ENCODE results near the gene CALN1.

The CALN1 gene

DNA sequence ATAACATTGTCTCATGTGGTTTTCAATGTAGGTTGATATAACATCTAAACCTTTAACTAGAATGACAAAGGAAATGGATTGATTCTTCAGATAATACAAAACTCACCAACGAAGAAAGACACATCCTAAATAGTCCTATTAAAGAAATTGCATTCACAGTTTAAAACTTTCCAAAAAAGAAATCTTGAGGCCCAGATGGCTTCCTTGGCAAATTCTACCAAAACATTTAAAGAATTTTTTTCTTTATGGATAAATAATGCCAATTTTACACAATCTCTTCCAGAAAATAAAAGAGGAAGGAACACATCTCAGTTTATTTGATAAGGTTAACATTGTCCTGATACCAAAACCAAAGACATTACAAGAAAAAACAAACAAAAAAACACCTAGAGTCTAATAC lies 349.5 kb downstream of the CALN1 start:
- no peak for DNase-seq (ENCODE audit: low read depth, low spot score)
- no peak overlapping the region for H3K27ac ChIP-seq

DNA sequence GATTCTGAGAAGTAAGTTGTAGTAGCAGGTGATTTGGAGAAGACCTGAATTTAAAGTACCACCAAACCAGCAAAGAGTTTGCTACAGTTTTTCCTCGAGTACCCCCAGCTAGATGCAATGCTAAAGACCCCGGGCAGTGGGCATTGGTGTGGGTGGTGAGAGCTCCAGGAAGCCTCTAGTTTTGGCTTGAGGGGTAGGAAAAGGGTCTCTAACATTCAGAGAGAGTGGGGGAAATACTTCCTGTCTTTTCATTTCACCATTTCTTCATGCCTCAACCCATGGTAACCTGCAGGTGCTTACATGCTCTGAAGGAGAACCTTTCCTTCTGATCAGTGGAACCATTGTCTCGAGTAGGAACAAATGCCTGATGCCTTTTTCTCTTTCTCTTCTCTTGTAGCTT lies 352.2 kb downstream of the CALN1 start:
- DNase-seq (ENCODE audit: low read depth, low spot score), result no peak
- no peak overlapping the region for H3K27ac ChIP-seq

DNA sequence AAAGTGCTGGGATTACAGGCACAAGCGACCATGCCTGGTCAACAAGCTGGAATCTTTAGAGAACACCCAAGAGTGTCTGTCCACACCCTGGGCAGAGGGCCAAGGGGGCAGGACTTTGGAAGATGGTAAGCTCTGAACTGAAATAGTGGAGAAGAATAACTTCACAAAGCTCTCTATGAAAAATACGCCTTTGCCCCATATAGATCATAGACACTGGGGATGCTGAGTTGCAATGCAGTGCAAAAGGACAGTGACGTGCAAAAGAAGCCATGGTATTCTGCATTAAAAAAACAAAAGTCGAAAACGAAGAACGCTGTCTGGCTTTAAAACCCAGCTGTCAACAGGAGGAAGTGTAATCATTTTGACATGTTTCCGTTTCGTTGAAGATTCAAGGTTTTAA lies 353.6 kb downstream of the CALN1 start:
- H3K27ac ChIP-seq, result no peak overlapping the region
- no peak for DNase-seq (ENCODE audit: low read depth, low spot score)

DNA sequence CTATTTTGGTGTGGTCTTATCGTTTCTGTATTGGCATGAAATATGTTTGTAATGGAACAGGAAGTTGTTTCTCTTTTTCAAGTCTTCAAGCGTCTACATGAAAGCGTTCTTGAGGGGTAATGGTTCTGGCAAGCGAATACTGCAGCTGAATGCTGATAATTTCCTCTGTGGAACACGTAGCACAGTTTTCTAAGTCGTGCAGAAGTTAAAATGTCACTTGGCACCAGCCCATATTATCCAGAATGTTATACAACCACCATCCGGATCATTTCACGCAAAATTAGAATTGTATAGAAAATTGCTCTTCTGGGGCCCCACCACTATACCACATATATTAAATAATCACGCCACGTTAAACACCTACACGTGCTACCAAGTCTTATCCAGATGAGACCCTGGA lies 354.3 kb downstream of the CALN1 start:
- no peak for DNase-seq (ENCODE audit: low read depth, low spot score)
- no peak overlapping the region for H3K27ac ChIP-seq

DNA sequence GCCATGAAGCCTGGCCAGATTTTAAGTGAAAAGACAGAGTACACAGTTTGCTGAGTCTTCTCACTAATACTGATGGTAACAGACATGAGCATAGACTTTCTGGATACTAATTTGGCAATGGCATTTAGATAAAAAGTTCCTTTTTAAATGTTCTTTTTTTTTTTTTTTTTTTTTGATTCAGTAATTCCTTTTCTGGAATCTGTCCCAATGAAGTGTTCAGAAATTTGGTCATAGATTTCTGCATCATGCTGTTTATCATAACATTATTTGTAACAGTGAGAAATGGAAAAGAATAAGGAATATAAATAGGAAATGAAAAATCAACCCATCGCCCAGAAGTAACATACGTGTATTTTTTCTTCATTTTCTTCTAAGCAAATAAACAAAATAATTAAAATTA lies 354.9 kb downstream of the CALN1 start:
- H3K27ac ChIP-seq, result no peak overlapping the region
- no peak for DNase-seq (ENCODE audit: low read depth, low spot score)

DNA sequence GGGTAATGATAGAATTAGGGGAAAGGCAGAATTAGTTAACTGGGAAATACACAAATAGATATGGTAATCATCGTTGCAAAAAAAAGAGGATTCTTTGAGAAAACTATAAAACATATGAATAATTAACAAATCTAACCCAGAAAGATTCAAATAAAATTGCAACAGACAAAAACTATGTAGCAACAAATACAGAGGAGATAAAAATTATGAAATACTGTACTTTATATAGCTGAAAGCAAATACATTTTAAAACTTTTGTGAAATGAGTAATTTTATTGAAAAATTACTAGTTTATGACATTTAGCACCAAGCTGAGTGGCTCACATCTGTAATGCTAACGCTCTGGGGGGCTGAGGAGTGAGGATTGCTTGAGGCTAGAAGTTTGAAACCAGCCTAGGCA lies 356.7 kb downstream of the CALN1 start:
- DNase-seq (ENCODE audit: low read depth, low spot score), result no peak
- no peak overlapping the region for H3K27ac ChIP-seq

DNA sequence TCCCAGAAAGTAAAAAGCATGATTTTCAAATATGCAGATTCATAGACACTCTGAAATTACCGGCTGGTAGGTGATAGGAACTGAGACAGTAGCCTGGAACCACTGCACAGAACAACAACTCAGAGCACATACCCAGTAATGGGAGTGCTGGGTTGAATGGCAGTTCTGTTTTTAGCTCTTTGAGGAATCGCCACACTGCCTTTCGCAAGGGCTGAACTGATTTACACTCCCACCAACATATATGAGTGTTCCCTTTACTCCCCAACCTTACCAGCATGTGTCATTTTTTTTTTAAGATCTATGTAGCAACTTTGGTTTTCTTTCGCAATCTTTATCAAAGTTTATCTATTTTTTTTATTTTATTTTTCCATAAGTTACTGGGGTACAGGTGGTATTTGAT lies 358.8 kb downstream of the CALN1 start:
- no peak for DNase-seq (ENCODE audit: low read depth, low spot score)
- H3K27ac ChIP-seq, result no peak overlapping the region

DNA sequence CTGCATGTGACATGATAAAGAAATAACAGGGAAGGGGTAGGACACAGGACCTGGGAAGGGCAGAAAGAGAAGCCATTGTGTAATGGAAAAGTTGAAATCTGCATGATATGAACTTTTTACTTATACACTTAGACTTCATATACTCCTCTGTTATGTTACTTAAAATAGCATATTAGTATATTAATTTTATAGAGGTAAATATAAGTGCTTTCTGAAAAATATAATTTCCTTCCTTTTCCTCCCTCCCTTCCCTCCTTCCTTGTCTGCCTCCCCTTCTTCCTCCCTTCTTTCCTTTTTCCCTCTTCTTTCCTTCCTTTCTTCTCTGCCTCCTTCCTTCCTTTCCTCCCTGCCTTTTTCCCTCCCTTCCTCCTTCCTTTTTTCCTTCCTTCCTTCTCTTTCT lies 363.7 kb downstream of the CALN1 start:
- DNase-seq (ENCODE audit: low read depth, low spot score), result no peak
- no peak overlapping the region for H3K27ac ChIP-seq

DNA sequence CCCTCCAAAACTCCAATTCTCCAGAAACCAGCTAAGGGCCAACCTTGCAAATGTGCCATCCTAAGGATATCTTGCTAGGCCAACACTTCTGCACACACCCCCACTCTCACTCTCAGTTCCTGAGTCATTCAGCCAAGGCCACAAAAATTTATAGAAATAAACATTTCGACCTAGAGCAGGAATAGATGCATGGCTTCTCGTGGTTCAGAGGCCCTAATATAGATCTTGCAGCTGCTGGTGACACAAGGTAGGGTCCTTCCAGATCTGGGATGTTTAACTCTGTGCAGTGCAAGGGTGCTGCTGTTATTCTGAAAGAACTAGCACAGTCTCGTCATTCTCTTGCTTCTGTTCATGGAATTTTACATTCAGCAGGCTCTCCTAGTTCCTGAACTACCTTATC lies 369.3 kb downstream of the CALN1 start:
- DNase-seq (ENCODE audit: low read depth, low spot score), result no peak
- H3K27ac ChIP-seq, result no peak overlapping the region

DNA sequence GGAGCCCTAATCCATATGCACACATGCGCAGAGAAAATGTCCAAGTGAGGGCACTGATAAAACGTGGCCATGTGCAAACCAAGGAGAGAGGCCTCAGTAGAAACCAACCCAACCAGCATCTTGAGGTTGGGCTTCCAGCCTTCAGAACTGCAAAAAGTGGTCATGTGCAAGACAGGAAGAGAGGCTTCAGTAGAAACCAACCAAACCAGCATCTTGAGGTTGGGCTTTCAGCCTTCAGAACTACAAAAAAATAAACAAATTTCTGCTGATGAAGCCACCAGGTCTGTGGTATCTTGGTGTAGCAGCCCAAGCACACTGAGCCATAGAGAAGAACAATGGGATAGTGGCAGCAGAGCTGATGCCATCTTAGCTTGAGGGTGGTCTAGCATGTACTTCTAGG lies 371.5 kb downstream of the CALN1 start:
- DNase-seq (ENCODE audit: low read depth, low spot score), result no peak
- H3K27ac ChIP-seq, result no peak overlapping the region

DNA sequence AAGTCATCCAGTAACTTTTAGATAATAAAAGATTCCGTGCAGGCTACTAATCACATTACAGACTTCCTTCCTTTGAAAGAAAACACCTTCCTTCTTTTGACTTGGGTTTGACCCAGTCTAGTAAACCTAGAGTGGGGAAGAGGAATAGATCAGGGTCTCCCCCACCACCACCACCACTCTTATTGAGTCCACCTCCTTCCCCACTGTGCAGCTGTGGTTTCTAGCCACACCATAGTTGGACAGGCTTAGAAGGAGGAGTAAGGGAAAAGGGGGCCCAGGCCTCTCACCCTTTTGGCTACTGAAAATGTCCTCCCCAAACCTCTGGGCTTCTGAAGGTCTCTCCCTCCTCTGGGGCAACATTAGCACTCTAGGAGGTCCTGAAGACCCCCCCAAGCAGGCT lies 372.7 kb downstream of the CALN1 start:
- H3K27ac ChIP-seq, result no peak overlapping the region
- no peak for DNase-seq (ENCODE audit: low read depth, low spot score)

DNA sequence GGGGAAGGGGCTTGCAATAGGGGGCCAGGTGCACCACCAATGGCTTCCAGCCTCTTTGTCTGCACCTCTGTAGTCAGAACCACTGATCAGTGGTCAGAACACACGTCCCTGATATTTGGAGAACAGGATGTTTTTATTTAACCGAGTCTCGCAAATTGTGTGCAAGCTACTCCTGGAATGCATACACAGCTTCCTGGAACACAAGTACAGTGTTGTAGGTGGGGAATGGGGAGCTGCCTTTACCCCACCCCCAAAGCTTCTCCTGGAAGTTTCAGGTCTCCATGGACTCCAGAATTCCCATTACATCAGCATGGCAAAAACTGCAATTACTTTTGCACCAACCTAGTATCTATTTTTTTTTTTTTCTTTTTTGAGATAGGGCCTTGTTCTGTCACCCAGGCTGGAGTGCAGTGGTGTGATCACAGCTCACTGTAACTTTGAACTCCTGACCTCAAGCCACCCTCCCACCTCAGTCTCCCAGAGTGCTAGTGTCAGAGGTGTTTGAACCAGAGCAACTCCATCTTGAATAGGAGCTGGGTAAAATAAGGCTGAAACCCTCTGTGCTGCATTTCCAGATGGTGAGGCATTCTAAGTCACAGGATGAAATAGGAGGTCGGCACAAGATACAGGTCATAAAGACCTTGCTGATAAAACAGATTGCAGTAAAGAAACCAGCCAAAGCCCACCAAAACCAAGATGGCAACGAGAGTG lies 374.0 kb downstream of the CALN1 start:
- DNase-seq (ENCODE audit: low read depth, low spot score), result no peak
- H3K27ac ChIP-seq, result no peak overlapping the region

DNA sequence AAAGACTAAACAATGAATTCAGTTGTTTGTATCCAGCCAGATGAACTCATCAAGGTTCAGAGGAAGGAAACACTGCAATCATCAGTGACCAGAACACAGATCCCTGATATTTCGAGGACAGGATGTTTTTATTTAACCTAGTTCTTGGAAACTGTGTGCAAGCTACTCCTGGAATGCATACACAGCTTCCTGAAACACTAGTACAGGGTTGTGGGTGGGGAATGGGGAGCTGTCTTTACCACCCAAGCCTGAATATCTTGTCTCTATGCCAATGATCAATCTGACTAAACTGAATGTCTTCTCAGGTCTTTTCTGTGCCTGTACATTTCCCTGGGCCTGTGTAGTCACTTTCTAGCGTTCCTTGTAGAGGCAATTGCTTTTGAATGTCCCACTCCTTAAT lies 374.6 kb downstream of the CALN1 start:
- no peak overlapping the region for H3K27ac ChIP-seq
- no peak for DNase-seq (ENCODE audit: low read depth, low spot score)

DNA sequence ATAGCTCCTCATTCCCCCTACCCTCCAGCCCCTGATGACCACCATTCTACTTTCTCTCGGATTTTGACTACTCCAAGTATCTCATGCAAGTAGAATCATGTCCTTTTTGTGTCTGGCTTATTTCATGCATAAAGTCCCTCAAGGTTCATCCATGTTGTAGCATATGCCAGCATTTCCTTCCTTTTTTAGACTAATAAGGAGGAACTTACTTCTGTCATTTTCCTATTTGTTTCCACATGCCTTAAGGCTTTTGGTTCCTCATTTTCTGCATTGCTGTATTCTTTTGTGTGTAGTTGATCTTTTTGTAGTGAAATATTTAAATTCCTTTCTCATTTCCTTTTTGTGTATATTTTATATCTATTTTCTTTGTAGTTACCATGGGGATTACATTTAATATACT lies 376.9 kb downstream of the CALN1 start:
- no peak overlapping the region for H3K27ac ChIP-seq
- DNase-seq (ENCODE audit: low read depth, low spot score), result no peak

DNA sequence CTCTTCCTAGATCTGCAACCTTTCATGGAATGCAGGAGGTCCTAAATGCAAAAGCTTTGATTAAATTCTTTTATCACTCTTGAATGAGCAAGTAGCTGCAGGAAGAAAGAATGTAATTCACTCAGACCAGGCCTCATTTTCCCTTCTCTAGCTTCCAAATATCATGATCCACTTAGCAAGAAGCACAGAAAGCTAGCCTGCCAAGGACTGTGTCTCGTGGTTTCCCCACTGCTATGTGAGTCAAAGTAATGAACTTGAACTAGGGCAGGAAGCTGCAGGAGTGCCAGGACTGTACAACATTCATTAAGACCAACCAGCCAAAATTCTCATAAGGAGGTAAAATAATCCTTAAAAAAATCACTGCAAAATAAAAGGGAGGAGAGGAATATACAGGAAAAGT lies 379.2 kb downstream of the CALN1 start:
- DNase-seq (ENCODE audit: low read depth, low spot score), result no peak
- no peak overlapping the region for H3K27ac ChIP-seq

DNA sequence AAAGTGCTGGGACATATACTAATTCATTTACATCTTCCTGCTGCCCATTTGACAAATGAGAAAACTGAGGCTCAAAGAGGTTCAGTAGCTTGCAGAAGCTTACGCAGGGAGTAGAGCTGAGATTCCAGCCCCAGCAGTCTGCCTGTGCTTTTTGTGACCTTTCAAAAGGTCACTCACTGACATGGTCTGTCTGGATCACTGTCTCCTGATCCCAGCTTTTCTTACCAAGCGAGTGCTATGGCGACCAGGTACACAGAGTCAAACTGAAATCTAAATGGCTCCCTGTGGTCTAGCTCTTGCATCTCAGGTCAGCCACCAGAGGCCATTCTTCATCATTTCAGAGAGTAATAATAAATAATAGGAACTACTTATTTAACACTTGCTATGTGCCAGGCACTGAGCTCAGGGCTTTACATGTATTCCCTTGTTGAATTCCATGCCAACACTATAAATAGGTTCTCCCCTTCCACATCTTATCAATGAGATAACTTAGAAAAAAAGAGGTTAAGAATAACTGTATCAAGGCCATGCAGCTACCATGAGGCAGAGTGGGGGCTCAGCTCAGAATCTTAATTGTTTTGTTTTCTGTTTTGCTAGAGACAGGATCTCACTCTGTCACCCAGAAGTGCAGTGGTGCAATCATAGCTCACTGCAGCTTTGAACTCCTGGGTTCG lies 381.0 kb downstream of the CALN1 start:
- DNase-seq (ENCODE audit: low read depth, low spot score), result no peak
- H3K27ac ChIP-seq, result no peak overlapping the region

DNA sequence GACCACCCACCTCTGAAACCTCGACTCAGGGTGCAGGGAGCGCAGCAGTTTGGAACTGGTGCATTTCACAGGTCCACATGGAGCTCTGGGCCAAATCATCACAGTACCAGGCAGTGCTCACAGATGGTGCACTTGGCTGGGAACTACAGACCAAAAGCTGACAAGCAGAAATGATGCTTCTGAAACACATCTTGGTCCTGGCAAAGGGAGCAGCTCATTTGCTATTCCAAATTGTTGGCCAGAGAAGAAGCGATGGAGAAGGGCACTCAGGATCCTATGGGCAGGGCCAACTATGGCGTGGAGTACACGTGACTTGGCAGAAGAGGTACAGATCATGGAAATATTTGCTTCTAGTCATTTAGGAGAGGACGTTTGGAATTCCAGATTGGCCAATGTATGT lies 383.9 kb downstream of the CALN1 start:
- DNase-seq (ENCODE audit: low read depth, low spot score), result no peak
- H3K27ac ChIP-seq, result no peak overlapping the region

DNA sequence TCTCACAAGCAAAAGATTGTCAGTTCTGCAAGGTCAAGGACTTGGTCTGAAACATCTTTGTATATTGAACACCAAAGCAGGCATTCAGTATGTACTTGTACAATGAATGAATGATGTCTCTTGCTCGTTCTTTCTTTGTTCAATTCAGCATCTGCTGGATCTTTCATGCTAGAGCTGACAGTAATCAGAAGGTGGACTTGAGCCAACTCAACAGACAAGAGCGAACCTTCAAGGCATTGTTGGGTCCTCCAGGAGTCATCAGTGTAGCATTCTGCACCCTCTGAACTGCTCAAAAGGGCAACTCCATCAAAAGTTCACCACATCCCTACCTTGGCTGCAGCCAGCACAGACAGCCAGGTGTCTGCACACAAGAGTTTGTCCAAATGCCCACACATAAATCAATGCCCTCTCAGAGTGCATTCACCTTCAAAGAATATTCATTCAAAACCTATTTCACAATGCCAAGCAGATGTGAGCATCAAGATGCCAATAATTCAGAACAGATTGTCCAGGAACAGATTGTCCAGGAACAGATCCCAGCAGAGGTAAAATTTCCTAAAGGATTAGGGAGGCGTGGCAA lies 386.7 kb downstream of the CALN1 start:
- no peak overlapping the region for H3K27ac ChIP-seq
- no peak for DNase-seq (ENCODE audit: low read depth, low spot score)

DNA sequence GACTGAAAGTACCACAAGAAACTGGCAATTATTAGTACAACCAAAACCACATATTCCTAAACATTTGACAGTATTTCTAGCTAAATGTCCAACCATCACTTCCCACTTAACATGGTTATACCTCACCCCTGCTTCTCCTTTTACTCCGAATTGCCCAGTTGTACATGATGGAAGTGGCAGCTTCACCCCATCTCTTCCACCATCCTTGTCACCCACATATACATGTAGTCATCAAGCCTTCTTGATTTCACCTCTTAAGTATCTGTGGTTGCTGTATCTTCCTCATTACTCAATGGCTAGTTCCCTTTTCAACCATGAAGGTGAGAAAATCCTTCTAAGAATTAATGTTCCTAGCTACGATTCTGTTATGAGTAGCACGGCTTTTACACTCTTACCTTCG lies 388.2 kb downstream of the CALN1 start:
- H3K27ac ChIP-seq, result no peak overlapping the region
- DNase-seq (ENCODE audit: low read depth, low spot score), result no peak

DNA sequence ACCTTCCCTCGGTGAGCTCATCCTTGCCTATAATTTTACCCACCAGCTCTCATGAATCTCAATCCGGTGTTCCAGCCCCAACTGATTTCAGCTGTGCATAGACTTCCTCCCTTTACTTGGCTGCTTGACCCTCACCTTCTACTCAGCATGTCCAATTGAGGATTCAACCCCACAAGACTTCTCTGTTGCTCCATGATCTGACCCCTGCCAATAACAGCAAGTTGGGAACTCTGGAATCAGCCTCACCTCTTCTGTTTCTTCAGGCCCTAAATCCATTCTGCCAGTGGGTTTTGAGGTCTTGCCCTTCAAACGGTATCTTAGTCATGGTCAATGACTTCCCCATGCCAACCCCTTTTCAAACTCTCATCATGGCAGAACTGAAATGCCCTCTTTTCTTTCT lies 390.4 kb downstream of the CALN1 start:
- no peak for DNase-seq (ENCODE audit: low read depth, low spot score)
- no peak overlapping the region for H3K27ac ChIP-seq

DNA sequence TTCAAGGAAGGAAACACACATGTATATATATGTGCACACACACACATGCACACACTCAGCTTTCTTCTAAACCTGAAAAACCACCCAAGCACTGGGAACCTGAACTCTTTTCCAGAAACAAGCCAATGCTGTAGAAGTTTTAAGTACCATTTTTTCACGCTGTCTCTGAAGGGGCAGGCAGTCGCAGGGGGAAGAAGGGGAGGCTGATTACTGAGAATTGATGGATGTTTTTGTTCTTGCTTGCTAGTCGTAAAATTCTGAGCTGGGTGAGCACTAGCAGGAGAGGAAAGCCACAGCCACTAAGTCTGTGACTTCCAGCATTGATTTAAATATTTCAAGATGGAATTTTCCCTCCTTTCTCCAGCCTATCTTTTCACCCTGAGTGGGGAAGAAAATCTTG lies 391.8 kb downstream of the CALN1 start:
- H3K27ac ChIP-seq, result no peak overlapping the region
- DNase-seq (ENCODE audit: low read depth, low spot score), result no peak

DNA sequence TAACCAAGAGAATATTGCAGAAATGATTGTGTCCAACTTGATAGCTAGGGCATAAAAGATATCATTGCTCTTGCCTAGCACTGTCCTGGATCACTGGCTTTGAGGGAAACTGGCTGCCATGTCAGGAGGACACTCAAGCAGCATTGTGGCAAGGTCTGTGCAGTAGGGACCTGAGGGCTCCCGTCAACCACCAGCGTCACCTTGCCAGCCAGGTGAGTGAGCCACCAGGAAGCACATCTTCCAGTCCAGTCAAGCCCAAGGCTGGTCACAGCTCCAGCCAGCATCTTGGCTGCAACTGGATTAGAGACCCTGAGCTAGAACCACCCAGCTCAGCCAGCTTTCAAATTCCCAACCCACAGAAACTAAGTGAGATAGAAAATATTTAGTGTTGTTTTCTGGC lies 392.7 kb downstream of the CALN1 start:
- H3K27ac ChIP-seq, result no peak overlapping the region
- DNase-seq (ENCODE audit: low read depth, low spot score), result no peak

Measured in epithelial cell of prostate (primary cell).